Stimulated activated CD8-positive, alpha-beta memory T cell treated with anti-CD3 and anti-CD28 coated beads, Interleukin-4, amount 100 ng/mL, for 48 hours (primary cell): ENCODE data around the gene LRWD1.
"Not testable (repeated sequence)": the region's sequence is repeated elsewhere in the genome, so short reads cannot be mapped to it uniquely, and the experiment has no call there.

Source experiments
- DNase-seq: peaks from one replicate; pipeline ENCODE4 v3.0.0-alpha.2; 2020

Gene LRWD1

DNA sequence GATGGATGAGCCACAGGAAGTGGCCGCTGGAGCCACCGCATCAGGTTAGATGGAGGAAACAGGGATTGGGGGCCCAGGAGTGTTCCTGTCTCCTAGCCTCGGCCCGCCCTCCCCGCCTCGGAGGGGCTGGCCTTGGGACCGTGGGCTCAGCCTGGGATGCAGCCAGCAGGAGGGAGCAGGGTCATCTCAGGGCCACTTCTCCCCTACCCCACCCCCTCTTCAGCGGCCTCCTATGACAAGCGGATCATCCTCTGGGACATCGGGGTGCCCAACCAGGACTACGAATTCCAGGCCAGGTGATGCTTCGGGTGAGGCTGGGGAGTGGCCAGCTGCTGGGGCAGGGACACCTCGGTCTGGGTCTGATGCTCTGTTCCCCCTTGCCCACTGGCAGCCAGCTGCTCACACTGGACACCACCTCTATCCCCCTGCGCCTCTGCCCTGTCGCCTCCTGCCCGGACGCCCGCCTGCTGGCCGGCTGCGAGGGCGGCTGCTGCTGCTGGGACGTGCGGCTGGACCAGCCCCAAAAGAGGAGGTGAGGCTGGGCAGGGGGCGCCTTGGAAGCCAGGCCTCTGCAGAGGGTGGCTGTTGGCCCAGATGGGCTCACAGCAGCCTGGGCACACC is 4.7 kb downstream of the LRWD1 start:
- no peak for DNase-seq

DNA sequence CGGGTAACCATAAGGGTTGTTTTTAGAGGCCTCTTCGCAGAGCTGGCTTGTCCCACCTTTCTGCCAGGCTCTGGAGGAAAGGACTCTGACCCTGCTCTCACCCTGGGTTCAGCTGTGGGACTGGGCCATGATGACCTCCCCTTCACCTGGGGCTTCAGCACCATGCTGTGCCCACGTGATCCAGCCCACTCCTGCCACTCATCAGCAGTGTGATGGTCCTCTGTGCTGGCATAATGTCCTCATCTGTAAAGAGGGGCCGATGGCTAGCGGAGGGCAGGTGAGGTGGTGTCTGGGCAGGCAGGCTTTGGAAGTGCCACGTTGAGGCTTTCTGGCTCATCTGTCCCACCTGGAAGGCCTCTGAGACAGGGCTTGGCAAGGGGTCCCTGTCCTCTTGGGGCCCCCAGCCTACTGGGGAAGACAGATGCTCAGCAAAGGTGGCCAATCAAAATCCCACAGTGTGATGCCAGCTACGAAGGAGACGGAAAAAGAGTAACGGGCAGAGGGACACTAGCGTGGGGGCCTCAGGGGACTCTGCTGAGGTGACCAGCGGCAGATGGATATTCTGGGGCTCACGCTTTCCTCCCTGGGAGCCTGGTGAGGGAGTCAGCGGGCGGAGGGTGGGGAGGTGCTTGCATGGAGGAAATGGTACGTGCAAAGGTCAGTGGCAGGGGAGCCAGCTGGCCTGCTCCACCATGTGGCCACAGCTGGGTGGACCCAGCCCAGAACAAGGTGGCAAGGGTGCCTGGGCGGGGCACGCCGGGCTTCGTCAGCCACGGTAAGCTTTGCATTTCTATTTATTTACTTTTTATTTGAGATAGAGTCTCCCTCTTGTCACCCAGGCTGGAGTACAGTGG is 5.4 kb downstream of the LRWD1 start:
- no peak for DNase-seq

DNA sequence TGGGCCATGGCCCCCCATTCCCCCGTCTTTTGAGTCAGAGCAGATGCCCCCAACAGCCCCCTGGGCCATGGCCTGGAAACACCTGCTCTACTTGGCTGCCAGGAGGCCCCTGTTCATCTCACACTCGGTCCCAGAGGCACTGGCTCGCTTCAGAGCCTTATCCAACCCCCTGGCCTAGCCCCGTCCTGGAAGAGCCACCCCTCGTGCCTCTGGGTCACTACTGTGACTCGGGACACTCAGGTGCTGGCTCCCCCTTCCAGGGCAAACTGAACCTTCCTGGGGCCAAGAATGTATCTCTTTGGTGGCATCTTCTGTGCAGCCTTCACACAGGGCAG is 7.0 kb downstream of the LRWD1 start:
- DNase-seq = no peak

DNA sequence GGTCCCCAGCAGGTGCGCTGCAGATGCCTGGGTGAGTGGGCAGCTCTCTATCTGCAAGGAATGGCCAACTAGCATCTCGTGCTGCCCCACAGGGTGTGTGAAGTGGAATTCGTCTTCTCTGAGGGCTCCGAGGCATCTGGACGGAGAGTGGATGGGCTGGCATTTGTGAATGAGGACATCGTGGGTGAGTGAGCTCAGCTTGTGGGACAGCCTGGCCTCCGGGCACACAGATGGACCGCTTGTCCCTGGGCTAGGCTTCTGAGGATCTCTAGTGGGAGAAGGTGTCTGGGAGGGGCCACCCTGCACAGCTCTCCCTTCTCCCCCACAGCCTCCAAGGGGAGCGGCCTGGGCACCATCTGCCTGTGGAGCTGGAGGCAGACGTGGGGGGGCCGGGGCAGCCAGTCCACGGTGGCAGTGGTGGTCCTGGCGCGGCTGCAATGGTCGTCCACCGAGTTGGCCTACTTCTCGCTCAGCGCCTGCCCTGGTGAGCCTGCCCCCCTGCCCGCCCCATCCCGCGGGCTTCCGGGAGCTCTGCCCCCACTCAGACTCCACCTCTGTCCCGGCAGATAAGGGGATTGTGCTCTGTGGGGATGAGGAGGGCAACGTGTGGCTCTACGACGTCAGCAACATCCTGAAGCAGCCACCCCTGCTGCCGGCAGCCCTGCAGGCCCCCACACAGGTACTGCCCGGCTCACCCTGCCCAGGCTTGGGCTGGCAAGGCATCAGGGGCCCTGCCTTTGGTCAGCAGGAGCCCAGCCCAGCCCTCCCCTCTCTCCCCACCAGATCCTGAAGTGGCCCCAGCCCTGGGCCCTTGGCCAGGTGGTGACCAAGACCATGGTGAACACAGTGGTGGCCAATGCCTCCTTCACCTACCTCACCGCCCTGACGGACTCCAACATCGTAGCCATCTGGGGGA is 7.6 kb downstream of the LRWD1 start:
- DNase-seq = peak; percentile 22

DNA sequence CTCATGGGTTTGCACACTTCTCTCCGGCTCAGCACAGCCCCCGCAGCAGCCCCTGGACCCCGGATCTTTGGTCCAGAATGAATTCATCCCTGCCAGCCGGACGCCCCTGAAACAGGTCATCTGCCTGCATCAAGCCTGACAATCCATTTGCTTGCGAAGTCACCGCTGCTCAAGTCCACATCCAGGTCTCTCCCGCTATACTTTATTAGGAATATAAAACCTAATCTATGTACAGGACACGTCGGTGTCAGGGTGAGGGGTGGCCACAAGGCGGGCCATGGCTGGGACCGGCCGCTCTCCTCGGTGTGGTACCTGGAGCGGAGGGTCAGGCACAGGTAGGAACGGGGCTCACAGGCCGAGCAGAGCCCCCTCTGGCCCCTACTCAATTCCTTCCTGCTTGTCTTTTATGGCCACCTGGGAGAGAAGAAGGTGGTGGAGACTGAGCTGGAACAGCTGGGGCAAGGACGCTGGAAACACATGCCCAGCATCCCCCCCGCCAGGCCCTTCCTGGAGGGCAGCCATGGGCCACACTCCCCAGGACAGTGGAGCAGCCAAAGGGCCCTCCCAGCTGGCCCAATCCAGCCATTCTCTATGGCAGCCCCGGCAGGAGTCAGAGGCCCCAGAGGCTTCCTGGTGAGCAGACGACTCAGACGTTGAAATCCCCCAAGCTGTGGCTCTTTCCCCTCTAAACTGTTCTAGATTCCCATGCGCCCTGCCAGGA is 8.6 kb downstream of the LRWD1 start:
- peak; percentile 20 for DNase-seq

DNA sequence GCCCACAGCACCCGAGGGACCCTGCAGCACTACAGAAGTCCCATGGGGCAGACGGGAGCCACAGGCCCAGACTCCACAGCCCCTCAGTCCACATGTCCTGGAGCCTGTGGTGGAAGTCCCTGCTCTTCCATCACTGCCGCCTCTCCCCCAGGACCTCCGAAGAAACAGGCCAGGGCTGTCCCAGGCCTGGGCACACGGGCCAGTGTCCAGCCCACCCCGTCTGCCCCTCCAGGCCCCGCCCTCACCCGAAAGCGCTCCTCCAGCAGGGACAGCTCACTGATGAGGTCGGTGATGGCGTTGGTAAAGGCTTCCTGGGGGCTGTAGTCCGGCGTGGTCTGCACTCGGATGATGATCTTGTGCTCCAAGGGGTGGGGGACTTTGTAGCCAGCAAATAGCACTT is 9.3 kb downstream of the LRWD1 start:
- not testable (repeated sequence) for DNase-seq

DNA sequence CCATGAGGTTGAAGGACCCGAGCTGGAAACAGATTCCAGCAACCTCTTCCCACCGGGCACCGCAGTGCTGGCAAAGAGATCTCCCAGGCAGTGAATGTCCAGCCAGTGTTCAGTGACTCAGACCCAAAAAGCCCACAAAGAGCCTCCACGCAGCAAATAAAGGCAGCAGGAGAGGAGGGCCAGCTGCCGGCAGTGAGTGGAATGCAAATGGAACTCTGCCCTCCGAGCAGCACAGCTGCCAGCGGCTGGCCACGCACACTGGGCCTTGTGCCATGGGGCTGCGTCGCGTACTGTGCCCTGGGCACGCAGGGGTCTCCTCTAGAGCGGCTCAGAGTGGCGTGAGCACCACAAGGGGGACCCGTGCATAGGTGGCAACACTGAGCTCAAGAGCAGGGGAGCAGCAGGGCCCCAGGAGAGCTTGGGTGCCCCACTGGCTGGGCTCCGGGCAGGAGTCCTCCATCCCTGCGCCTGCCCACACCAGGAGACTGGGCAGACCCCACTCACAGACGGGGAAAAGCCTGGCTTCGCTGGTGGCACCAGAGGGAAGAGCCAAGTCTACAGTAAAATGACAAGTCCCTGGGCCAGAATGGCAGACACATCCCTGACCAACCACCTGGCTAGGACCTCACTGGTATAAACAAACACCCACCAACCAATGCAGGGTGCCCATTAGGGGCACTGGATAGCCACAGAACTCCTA is 10.1 kb downstream of the LRWD1 start:
- not testable (repeated sequence) for DNase-seq

DNA sequence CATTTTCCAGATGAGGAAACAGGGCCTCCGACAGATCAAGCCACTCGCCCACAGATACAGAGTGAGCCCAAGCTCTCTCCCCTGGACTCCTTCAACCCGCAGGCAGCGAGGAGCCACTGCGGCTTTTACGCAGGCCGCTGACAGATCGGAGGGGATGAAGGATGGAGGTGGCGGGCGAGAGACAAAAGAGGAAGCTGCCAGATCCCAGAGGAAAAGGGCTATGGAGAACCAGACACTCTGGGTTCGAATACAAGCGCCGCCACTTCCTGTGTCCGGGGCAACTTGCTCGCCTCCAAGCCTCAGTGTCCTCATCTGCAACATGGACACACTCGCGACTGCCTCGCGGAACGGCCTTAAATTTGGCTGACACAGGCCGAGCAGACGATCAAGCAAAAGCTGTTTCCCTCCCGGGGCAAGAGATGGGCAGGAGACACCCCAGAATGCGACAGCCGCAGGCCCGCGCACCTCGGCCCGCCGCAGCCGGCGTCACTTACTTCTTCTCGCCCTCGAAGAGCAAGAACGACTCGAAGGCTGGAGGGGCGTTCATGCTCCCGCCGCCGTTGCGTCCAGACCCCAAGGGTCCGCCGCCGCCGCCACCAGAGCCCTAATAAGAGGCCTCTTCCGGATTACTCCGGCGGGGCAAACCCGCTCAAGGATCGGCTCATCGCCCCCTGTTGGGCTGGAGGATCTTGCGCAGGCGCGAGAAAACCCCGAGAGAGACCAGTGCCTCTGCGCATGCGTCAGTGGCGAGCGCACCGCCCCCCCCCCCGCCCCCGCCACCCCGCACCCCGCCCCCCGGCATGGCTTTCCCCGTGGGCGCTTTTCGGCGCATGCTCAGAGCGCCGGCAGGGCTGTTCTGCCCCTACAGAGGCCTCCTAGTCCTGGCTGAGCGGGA is 13.8 kb downstream of the LRWD1 start, which contains the start of gene POLR2J:
POLR2J (minus strand) TSS at position 609 of the 895 bp plus-strand sequence; CDS start at position 547, 62 bp downstream.
- DNase-seq = peak; percentile 92

DNA sequence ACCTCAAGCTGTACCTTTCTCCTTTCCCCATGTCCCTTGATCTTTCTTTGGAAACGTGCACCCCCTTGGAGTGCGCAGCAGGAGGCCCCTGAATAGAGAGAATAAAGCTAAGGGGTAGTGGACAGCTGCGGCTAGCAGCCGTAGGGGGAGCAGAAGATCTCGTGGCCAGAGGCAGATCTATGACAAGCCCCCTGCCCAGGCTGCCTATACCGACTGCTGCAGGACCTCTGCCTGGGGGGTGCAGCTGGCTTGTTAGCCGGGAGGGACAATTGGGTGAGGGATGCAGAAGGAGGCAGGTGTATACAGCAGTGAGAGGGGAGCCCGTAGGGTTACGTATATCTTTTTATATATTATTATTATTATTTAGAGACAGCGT is 14.4 kb downstream of the LRWD1 start:
- DNase-seq = not testable (repeated sequence)

DNA sequence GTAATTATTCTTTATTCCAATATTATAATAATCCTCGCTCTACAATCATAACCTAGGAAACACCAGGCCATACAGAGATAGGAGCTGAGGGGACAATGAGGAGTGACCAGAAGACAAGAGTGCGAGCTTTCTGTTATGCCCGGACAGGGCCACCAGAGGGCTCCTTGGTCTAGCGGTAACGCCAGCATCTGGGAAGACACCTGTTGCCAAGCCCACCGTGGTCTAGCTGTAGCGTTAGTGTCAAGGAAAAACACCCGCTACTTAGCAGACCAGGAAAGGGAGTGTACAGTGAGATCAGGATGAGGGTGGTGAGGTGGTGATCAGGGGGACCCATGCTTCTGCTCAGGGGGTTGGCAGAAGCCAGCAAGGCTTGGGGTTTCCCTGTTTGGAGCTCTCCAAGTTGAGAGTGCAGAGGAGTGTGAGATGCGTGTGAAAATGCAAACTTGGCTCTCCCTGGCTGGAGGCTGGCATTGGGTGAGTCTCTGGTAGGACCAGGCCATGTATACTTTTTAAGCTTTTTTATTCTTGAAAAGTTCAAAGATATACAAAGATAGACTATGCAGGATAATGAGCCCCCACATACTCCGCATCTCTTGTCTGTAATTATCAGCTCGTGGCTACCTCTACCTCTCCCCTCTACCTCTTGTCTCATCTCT is 15.3 kb downstream of the LRWD1 start:
- DNase-seq = peak; percentile 61

DNA sequence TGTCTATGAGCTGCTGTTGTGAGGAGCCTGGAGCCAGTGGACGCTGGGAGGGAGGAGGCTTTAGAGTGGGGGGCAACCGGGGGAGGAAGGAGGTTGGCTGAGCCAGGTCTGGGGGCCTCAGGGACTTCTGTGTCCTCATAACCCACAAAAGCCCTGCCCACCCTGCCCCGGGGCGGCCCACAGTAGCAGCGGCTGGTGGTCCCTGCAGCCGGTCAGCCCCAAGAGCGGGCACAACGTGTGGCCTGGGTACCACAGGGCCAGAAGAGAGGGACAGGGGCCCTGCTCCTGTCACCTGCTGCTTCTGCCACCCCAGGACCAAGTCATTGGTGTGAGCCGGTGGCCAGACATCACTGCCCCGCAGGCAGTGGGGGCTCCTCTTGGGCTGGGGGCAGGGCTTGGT is 17.2 kb downstream of the LRWD1 start:
- DNase-seq = not testable (repeated sequence)

DNA sequence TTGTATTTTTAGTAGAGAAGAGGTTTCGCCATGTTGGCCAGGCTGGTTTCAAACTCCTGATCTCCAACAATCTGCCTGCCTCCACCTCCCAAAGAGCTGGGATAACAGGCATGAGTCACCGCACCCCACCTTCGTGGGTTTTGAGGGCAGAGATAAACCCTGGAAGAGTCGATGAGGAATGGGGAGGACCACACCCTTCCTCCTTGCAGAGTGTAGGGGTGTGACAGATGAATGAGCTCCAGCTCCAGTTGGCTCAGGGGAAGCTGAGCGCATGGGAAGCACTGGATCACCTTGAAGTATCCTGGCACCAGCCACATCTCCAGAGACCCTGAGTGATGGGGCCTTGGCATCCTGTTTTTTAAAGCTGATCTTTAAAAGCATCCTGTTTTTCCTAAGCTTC is 19.5 kb downstream of the LRWD1 start:
- not testable (repeated sequence) for DNase-seq

DNA sequence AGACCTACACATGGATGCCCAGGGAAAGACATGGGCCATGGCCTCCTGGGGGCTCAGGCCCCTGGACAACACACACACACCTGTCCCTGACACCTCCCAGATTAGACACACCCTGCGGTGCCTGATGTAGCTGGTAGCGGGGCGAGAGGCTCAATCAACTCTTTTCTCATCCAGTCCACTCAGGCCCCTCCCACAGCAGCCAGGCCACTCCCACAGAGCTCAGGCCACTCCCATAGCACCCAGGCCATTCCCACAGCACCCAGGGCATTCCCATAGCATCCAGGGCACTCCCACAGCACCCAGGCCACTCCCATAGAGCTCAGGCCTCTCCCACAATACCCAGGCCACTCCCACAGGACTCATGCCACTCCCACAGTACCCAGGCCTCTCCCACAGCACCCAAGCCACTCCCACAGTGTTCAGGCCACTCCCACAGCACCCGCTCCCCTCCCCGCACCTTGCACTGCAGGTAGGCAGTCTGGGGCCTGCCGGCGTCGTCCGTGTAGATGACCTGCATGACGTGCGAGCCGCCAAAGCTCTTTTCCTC is 25.8 kb downstream of the LRWD1 start:
- DNase-seq = peak; percentile 89

DNA sequence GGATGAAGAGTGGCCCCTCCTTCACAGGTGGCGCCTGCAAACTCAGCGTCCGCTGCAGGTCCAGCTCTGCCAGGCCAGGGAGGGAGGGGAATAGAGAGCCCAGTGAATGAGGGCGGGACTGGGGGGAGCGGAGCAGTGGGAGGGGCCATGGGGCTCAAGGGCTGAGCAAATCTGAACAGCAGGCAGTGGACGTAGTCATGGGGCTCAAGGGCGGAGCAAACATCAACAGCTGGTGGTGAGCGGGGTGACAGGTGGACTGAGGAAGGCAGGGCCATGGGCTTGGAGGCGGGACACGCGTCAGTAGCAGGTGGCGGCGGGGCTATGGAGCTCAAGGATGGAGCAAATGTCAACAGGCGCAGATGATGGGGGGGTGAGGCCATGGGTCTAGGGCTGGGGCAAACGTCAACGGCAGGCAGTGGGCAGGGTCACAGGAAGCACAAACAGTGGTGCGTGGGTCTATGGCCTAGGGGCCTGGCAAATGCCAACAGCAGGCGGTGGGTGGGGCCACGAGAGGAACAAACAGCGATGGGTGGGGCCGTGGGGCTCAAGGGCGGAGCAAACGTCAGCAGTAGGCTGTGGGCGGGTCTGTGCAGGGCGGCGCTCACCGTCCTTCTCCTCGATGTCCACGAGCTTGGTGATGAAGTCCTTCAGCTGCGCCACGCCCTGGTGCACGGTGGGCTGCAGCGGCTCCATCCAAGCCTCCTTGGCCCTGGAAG is 28.6 kb downstream of the LRWD1 start:
- DNase-seq = not testable (repeated sequence)

DNA sequence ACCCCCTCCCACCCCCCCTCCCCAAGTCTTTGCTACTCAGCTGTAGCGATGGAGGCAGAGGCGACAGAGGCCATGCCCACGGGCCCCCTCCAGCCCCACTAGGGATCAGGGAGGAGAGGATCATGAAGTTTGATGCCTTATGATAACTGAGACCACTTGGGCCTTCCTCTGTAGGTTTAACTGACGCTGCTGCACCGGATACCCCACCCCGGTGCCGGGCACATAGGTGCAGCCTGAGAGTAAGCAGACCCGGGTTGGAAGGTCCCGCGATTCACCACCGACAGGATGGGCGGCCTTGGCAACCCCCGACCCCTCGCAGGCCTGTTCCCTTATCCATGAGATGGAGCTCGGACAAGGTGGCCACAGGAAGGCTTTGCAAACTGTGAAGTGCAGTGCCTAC is 29.2 kb downstream of the LRWD1 start:
- DNase-seq = not testable (repeated sequence)

DNA sequence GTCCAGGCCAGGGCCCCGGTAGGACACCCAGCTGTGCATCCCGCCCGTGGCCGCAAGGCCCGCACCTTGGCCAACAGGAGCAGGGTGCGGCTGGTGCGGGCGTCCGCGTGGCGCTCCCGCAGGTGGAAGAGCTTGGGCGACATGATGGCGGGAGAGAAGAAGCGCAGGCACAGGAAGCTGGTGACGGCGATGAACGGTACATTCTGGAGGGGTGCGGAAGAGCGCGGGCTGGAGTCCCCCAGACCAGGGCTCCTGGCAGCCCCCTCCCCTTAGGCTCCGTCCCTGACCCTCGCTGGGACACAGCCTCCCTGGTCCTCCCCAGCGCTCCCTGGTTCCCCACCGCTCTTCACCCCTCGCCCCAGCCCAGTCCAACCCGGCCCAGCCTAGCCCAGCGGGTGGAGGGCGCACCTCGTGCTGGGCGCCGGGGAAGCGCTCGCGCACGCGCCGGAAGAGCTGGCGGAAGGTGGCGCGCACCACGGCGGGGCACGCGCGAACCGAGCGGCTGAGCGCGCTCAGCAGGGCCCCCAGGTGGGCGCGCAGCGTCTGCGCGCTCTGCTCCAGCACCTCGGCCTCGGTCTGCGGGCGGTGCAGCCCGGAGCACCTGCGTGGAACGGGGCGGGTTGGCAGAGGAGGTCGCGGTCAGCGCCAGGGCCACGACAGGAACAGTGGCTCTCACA is 29.8 kb downstream of the LRWD1 start:
- DNase-seq = not testable (repeated sequence)

DNA sequence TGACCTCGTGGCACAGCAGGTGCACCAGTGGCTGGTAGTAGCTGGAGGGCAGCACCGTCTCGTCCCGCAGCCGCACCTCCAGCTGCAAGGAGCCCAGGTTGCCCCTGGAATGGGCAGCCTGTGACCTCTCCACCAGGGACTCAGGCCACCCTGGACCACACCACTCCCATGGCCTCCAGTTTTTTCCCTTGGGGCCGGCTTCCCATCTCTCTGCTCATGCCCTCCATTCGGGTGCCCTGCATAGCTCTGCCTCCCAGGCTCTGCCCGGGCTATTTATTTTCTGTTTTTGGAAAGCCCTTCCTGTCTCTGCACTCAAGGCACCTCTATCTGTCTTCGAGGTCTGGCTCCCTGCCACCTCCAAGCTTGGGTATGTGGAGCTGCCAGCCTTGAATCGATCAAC is 32.1 kb downstream of the LRWD1 start:
- DNase-seq = not testable (repeated sequence)

DNA sequence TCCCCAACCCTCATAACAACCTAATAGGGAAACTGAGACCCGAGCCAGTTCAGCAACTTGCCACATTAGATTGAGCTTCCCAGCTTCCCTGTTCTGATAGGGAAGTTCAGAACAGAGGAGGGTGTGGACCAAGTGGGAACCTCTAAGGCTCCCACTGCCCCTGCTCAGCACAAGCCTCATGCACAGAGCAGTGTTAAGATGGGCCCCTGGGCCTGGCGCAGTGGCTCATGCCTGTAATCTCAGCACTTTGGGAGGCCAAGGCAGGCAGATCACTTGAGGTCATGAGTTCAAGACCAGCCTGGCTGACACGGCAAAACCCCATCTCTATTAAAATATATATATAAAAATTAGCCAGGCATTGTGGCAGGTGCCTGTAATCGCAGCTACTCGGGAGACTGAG is 32.5 kb downstream of the LRWD1 start:
- not testable (repeated sequence) for DNase-seq

DNA sequence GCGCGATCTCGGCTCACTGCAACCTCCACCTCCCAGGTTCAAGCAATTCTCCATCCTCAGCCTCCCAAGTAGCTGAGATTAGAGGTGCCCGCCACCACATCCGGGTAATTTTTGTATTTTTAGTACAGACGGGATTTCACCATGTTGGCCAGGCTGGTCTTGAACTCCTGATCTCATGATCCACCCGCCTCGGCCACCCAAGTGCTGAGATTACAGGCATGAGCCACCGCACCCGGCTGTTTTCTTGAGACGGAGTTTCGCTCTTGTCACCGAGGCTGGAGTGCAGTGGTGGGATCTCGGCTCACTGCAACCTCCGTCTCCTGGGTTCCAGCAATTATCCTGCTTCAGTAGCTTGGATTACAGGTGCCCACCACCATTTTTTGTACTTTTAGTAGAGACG is 33.5 kb downstream of the LRWD1 start:
- not testable (repeated sequence) for DNase-seq
